ENCODE measurements around the gene RPL29. TPM values are rescaled to one million over a fixed set of nuclear protein-coding genes. Genes with fewer than 3 reads are reported as not detected.

The RPL29 gene
- total and polyA plus RNA-seq, 2 donors from 2014 or later = 785 to 1,416 TPM

DNA sequence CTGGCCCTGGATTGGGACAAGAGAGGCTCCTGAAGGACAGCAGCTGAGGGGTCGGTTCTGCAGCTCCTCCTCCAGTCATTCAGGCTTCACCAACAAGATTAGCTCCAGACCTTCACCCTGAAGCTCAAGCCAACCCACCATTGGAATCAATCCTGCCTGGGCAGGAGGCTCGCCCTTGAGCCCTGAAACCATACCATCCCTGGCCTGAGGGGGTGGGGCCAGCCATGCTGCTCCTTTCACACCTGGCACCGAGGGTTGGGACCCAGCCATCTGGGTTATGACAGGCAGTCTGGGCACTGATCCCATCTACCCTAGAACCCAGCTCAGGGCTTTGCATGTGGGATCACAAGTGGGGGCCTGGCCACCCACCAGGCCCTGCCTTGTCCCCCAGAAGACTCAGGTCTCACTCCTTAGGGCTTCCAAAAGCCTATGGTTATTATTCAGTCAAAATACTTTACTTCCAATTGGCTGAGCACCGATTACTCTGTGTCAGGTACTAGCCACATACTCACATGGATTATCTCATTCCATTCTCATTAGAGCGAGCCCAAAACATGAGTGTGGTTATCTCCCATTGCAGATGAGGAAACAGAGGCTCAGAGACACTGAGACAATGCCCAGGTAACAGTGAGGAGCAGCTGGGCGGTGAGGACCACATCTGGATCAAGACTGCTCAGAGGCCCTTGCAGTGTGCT, 24.9 kb downstream of the RPL29 start:
- TF ChIP-seq, protein P1, sequence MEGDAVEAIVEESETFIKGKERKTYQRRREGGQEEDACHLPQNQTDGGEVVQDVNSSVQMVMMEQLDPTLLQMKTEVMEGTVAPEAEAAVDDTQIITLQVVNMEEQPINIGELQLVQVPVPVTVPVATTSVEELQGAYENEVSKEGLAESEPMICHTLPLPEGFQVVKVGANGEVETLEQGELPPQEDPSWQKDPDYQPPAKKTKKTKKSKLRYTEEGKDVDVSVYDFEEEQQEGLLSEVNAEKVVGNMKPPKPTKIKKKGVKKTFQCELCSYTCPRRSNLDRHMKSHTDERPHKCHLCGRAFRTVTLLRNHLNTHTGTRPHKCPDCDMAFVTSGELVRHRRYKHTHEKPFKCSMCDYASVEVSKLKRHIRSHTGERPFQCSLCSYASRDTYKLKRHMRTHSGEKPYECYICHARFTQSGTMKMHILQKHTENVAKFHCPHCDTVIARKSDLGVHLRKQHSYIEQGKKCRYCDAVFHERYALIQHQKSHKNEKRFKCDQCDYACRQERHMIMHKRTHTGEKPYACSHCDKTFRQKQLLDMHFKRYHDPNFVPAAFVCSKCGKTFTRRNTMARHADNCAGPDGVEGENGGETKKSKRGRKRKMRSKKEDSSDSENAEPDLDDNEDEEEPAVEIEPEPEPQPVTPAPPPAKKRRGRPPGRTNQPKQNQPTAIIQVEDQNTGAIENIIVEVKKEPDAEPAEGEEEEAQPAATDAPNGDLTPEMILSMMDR (IDR thresholded peaks at IDR 0.05; ENCODE audit: borderline replicate concordance, extremely low read depth, insufficient read depth) = no peak
- intact Hi-C loops (cut with DNase I) = no loop called here
- FAIRE-seq (no peak), DNase-seq (no peak)
- Histone ChIP-seq H3K36me3 (ENCODE audit: control insufficient read depth in 2 of 3, insufficient read depth in 3 of 3, low read length in 3 of 3) (peaks cover 0 to 5% (median 0%) of the 10 kb centered on the region in 3 donors), H3K9ac (ENCODE audit: low read length in 3 of 3) (no peak overlapping the region), H3K27me3 (ENCODE audit: control insufficient read depth, insufficient read depth, low read length) (no peaks in the 10 kb centered on the region), H3K4me3 (ENCODE audit: low read length in 3 of 3) (no peak overlapping the region), H3K9me3 (ENCODE audit: control insufficient read depth in 2 of 3, insufficient read depth in 1 of 3, low read length in 3 of 3) (no peaks in the 10 kb centered on the region), H3K27ac (ENCODE audit: low read depth in 2 of 2, low read length in 2 of 2) (no peak overlapping the region), H3K4me1 (ENCODE audit: control insufficient read depth in 2 of 3, insufficient read depth in 2 of 3, low read depth in 1 of 3, low read length in 3 of 3) (peaks cover 3 to 25% (median 4%) of the 10 kb centered on the region in 3 donors)

DNA sequence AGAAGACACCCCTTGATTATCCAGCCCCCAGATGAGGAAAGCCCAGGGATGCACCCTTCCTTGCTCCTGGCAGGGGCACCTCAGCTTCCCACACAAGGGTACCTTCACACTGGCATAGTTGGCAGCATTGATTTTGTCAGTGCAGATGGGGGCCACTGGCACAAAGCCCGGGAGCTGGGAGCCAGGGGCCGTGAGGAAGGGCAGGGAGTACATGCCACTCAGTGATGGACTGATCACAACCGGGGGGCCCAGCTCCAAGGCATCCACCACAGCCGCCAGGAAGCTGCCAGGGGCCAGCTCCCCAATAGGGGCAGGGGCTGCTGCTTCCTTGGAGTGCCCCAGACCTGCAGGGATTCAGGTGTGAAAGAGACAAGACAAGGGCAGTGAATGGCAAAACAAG, 25.9 kb downstream of the RPL29 start:
- TF ChIP-seq, protein P1 (IDR thresholded peaks at IDR 0.05; ENCODE audit: borderline replicate concordance, extremely low read depth, insufficient read depth) = no peak
- Histone ChIP-seq H3K27ac (ENCODE audit: low read depth in 2 of 2, low read length in 2 of 2) (no peak overlapping the region), H3K9me3 (ENCODE audit: control insufficient read depth in 2 of 3, insufficient read depth in 1 of 3, low read length in 3 of 3) (no peaks in the 10 kb centered on the region), H3K9ac (ENCODE audit: low read length in 3 of 3) (no peak overlapping the region), H3K4me3 (ENCODE audit: low read length in 3 of 3) (no peak overlapping the region), H3K27me3 (ENCODE audit: control insufficient read depth, insufficient read depth, low read length) (no peaks in the 10 kb centered on the region), H3K36me3 (ENCODE audit: control insufficient read depth in 2 of 3, insufficient read depth in 3 of 3, low read length in 3 of 3) (peaks cover 0 to 5% (median 0%) of the 10 kb centered on the region in 3 donors), H3K4me1 (ENCODE audit: control insufficient read depth in 2 of 3, insufficient read depth in 2 of 3, low read depth in 1 of 3, low read length in 3 of 3) (peaks cover 0 to 21% (median 4%) of the 10 kb centered on the region in 3 donors)
- intact Hi-C loops (cut with DNase I) = no loop called here
- DNase-seq (no peak), FAIRE-seq (no peak)

DNA sequence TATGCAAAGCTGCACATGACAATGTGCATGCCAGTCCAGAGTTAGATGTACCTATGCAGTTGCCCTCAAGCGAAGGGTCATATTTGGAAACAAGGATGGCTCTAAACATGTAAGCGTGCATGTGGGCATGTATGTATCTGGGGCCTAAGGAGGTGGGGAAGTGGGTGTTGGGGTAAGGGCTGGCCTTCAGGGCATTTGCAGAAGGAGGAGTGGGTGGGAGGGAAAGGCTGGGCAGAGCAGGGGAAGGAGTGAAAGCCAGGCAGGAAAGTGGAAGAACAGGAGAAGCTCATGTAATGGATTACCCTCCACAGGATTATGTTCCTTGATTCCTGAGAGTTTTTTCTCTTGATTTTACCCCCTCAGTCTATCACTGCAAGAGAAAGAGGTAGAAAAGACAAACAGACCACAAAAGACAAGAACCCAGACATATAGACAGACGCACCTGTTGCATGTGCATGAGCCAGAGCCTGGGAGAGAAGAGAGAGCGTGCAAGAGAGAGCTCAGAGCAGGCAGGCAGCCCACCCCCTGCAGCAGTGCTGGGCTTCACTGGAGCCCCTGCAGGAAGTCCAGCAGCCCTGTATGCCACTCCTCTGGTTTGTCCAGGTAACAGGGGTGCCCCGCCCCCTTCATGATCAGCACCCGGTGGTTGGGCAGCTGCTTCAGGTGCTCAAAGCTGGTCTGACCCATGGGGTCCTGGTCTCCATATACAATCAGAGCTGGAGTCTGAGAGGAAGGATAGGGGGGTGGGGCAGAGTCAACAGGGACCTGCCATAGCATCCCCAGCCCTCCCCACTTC, 26.6 kb downstream of the RPL29 start:
- FAIRE-seq (no peak), DNase-seq (peak in 1 of 5 donors; percentile 33)
- Histone ChIP-seq H3K27me3 (ENCODE audit: control insufficient read depth, insufficient read depth, low read length) (no peaks in the 10 kb centered on the region), H3K27ac (ENCODE audit: low read depth in 2 of 2, low read length in 2 of 2) (no peak overlapping the region), H3K36me3 (ENCODE audit: control insufficient read depth in 2 of 3, insufficient read depth in 3 of 3, low read length in 3 of 3) (peaks cover 0 to 5% (median 0%) of the 10 kb centered on the region in 3 donors), H3K9ac (ENCODE audit: low read length in 3 of 3) (no peak overlapping the region), H3K4me3 (ENCODE audit: low read length in 3 of 3) (no peak overlapping the region), H3K4me1 (ENCODE audit: control insufficient read depth in 2 of 3, insufficient read depth in 2 of 3, low read depth in 1 of 3, low read length in 3 of 3) (peaks cover 0 to 13% (median 4%) of the 10 kb centered on the region in 3 donors), H3K9me3 (ENCODE audit: control insufficient read depth in 2 of 3, insufficient read depth in 1 of 3, low read length in 3 of 3) (no peaks in the 10 kb centered on the region)
- TF ChIP-seq, protein P1 (IDR thresholded peaks at IDR 0.05; ENCODE audit: borderline replicate concordance, extremely low read depth, insufficient read depth) = no peak
- intact Hi-C loops (cut with DNase I) = no loop called here
